WTC11 (cell line): Measurements from ENCODE around the gene PLEKHA3. TPM values are rescaled to one million over a fixed set of nuclear protein-coding genes. Genes with fewer than 3 reads are reported as not detected.
A peak's percentile ranks its signal among the peaks of the same experiment; 100 is the strongest.

ENCODE experiments used
- ATAC-seq: fragments of 200-7000 bp; cut with Tn5 transposase; 2 replicates; pipeline ENCODE4 v1.10.0; 2021; ENCODE audit warnings: mild to moderate bottlenecking, moderate library complexity
- Bru-seq: library from RNA; stranded (reverse); fragments of 400-500 nt; gene quantifications from one replicate; lab custom pipeline; 2021; lab: Mats Ljungman, UMichigan
- CTCF ChIA-PET: fragments of 300-600 bp; sonication (Branson Sonifier 250); formaldehyde crosslinking; loops from one replicate; lab custom pipeline; 2021; ENCODE audit warnings: antibody characterized with exemption; lab: Charles Lee
- POLR2A ChIA-PET: fragments of 350-600 bp; sonication (Branson Sonifier 250); formaldehyde crosslinking; loops from one replicate; lab custom pipeline; 2021; ENCODE audit warnings: antibody characterized with exemption; lab: Charles Lee
- DNase-seq: peaks from one replicate; pipeline ENCODE4 v3.0.0; 2021; ENCODE audit warnings: low spot score
- H3K27ac Mint-ChIP-seq: 2 replicates; pipeline ENCODE4 v1.8.0; 2021; ENCODE audit warnings: mixed read lengths
- H3K27me3 Mint-ChIP-seq: 2 replicates; pipeline ENCODE4 v1.8.0; 2021; ENCODE audit warnings: low read depth, mild to moderate bottlenecking, moderate library complexity, mixed read lengths
- H3K36me3 Mint-ChIP-seq: 2 replicates; pipeline ENCODE4 v1.8.0; 2021; ENCODE audit warnings: mixed read lengths
- H3K4me1 Mint-ChIP-seq: 2 replicates; pipeline ENCODE4 v1.8.0; 2022; ENCODE audit warnings: mixed read lengths
- H3K4me3 Mint-ChIP-seq: 2 replicates; pipeline ENCODE4 v1.8.0; 2021; ENCODE audit warnings: mild to moderate bottlenecking, moderate library complexity, mixed read lengths
- H3K9me3 Mint-ChIP-seq: 2 replicates; pipeline ENCODE4 v1.8.0; 2021; ENCODE audit warnings: mixed read lengths
- CREM ChIP-seq: sonication (generic); formaldehyde crosslinking; IDR thresholded peaks from 2 replicates; pipeline ENCODE4 v1.8.1; 2022; ENCODE audit warnings: mild to moderate bottlenecking, missing genetic modification reagents, moderate library complexity
- ETV6 ChIP-seq: sonication (generic); formaldehyde crosslinking; IDR thresholded peaks from 2 replicates; pipeline ENCODE4 v1.8.1; 2022; ENCODE audit warnings: mild to moderate bottlenecking, missing genetic modification reagents
- FOXK1 ChIP-seq: sonication (generic); formaldehyde crosslinking; IDR thresholded peaks from 2 replicates; pipeline ENCODE4 v1.8.0; 2022; ENCODE audit warnings: mild to moderate bottlenecking, moderate library complexity, missing genetic modification reagents
- FOXP4 ChIP-seq: sonication (generic); formaldehyde crosslinking; IDR thresholded peaks from 2 replicates; pipeline ENCODE4 v1.8.0; 2022; ENCODE audit warnings: mild to moderate bottlenecking, missing genetic modification reagents
- HMGA2 ChIP-seq: fragments of 250-450 bp; sonication (Bioruptor Pico); IDR thresholded peaks from 2 replicates; pipeline ENCODE4 v1.4.0; 2021; ENCODE audit warnings: mild to moderate bottlenecking, moderate library complexity
- JAZF1 ChIP-seq: fragments of 250-450 bp; sonication (Bioruptor Pico); IDR thresholded peaks from 2 replicates; pipeline ENCODE4 v1.9.0; 2021; ENCODE audit warnings: moderate library complexity, mild to moderate bottlenecking, inconsistent platforms
- MAX ChIP-seq: sonication (generic); formaldehyde crosslinking; IDR thresholded peaks from 2 replicates; pipeline ENCODE4 v1.8.0; 2022; ENCODE audit warnings: mild to moderate bottlenecking, missing genetic modification reagents
- NR1H2 ChIP-seq: sonication (generic); formaldehyde crosslinking; IDR thresholded peaks from 2 replicates; pipeline ENCODE4 v1.9.0; 2021; ENCODE audit warnings: mild to moderate bottlenecking, moderate library complexity, missing genetic modification reagents
- NR2C2 ChIP-seq: sonication (generic); formaldehyde crosslinking; IDR thresholded peaks from 2 replicates; pipeline ENCODE4 v1.8.0; 2022; ENCODE audit warnings: mild to moderate bottlenecking, missing genetic modification reagents
- SP1 ChIP-seq: sonication (generic); formaldehyde crosslinking; conservative IDR thresholded peaks from 2 replicates; pipeline ENCODE4 v1.8.1; 2022; ENCODE audit warnings: missing genetic modification reagents
- TEAD1 ChIP-seq: sonication (generic); formaldehyde crosslinking; IDR thresholded peaks from 2 replicates; pipeline ENCODE4 v1.8.0; 2022; ENCODE audit warnings: mild to moderate bottlenecking, missing genetic modification reagents
- USF1 ChIP-seq: sonication (generic); formaldehyde crosslinking; IDR thresholded peaks from 2 replicates; pipeline ENCODE4 v1.8.0; 2022; ENCODE audit warnings: mild to moderate bottlenecking, missing genetic modification reagents
- ZNF232 ChIP-seq: sonication (generic); formaldehyde crosslinking; IDR thresholded peaks from 2 replicates; pipeline ENCODE4 v1.8.0; 2022; ENCODE audit warnings: mild to moderate bottlenecking, missing genetic modification reagents
- ZSCAN18 ChIP-seq: fragments of 250-450 bp; sonication (Bioruptor Pico); IDR thresholded peaks from 2 replicates; pipeline ENCODE4 v2.1.2; 2022; ENCODE audit warnings: mild to moderate bottlenecking, moderate library complexity
- long read RNA-seq, 3 experiments: library from RNA in 1 of 3; library from capped mRNA in 1 of 3; library from polyadenylated mRNA in 1 of 3; unstranded in 2 of 3; stranded (forward) in 1 of 3; transcript quantifications; one replicate each; pipeline ENCODE4 v2.0.0, GENCODE V29; 2021
- total RNA-seq: library from RNA; stranded (reverse); gene quantifications from 3 replicates; pipeline ENCODE4 v1.2.3, GENCODE V29; 2021
- TF ChIP-seq, protein P1 (sequence below): sonication (generic); formaldehyde crosslinking; IDR thresholded peaks from 2 replicates; pipeline ENCODE4 v1.8.1; 2023; ENCODE audit warnings: mild to moderate bottlenecking, missing genetic modification reagents, borderline replicate concordance
- TF ChIP-seq, protein P2 (sequence below): sonication (generic); formaldehyde crosslinking; IDR thresholded peaks from 2 replicates; pipeline ENCODE4 v1.8.0; 2023; ENCODE audit warnings: mild to moderate bottlenecking, missing genetic modification reagents
- TF ChIP-seq, protein P3 (sequence below): sonication (generic); formaldehyde crosslinking; IDR thresholded peaks from 2 replicates; pipeline ENCODE4 v1.8.1; 2023; ENCODE audit warnings: mild to moderate bottlenecking, moderate library complexity, missing genetic modification reagents

PLEKHA3 gene
- total RNA-seq (18.4 to 18.7 TPM (median 18.7 TPM) in 3 replicates), Bru-seq, nascent RNA (percentile 81 among the genes with signal in this experiment)
- long read RNA-seq, experiment 1, full-length matches to known transcripts: 45 of 66 reads
- long read RNA-seq, experiment 1, partial matches to known transcripts: 3 of 66 reads
- long read RNA-seq, experiment 1, other reads (novel, unspliced or antisense): 18 of 66 reads
- long read RNA-seq, experiment 2, full-length matches to known transcripts: 8 of 14 reads
- long read RNA-seq, experiment 2, partial matches to known transcripts: 0 of 14 reads
- long read RNA-seq, experiment 2, other reads (novel, unspliced or antisense): 6 of 14 reads
- long read RNA-seq, experiment 3, partial matches to known transcripts: 0 of 1 reads
- long read RNA-seq, experiment 3, other reads (novel, unspliced or antisense): 1 of 1 reads

DNA sequence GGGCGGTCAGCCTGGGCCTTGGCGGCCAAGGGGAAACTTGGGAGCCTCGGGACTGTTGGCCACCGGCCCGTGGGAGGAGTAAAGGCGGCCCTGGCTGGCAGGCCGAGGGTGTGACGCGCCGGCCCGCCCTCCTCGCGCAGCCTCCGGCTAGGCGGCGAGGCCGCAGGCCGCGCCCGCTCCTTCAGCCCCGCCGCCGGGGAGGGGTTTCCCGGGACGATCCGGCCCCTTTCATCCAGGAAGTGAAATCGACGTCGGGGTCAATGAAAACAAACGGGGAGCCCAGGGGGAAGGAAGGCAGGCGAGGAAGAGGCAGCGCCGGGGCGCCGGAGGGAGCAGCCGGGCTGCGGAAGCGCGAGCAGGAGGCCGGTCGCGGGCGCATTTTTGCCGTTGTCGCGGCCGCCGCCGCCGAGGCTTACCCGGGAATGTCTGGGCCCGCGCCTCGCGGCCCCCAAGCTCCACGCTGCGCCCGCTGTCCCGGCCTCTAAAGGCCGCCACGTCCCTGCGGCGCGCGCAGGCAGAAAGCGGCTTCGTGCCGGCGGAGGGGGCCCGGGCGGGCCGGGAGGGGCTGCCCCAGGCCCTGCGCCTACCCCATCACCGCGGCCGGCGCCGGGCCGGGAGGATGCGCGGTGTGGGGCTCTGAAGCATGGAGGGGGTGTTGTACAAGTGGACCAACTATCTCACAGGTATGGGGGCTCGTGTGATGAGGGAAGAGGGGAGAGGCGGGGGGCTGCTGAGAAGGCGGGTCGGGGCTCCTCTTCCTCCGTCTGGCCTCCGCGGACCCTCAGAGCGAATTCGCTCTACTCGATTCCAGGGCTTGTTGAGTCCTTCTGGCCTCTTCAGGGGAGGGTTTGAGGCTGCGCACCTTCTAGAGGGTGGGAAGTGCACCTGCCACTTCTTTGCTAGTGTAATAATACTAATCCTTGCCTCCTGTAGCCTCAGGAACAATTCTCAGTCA is at the start of gene PLEKHA3:
Gene PLEKHA3, plus strand, starts transcription at position 231 of the 955 bp plus-strand sequence. Its CDS starts 413 bp downstream, at position 644.
- POLR2A ChIA-PET: interaction anchor here (0.5 to 1.1 kb wide), 4 partner anchors 25 to 43 kb away, joined by 3 to 6 read pairs (median 4); partner anchors contain the start of genes PJVK and PRKRA
- H3K9me3 Mint-ChIP-seq: no peaks in the 10 kb centered on the region
- H3K27me3 Mint-ChIP-seq: no peaks in the 10 kb centered on the region; the same call in 1 of the 2 replicates
- DNase-seq: peak; percentile 88
- H3K4me1 Mint-ChIP-seq: peaks cover 28% of the 10 kb centered on the region
- CTCF ChIA-PET: interaction anchor here (2.0 to 2.1 kb wide), 2 partner anchors 30 to 42 kb away, joined by 11 to 14 read pairs; partner anchors contain the start of genes PJVK and PRKRA
- H3K4me3 Mint-ChIP-seq: peak within 1 kb of the TSS; percentile 94
- H3K36me3 Mint-ChIP-seq: no peaks in the 10 kb centered on the region
- peak within 1 kb of the TSS; percentile 99 for H3K27ac Mint-ChIP-seq
- TF ChIP-seq, protein P1, sequence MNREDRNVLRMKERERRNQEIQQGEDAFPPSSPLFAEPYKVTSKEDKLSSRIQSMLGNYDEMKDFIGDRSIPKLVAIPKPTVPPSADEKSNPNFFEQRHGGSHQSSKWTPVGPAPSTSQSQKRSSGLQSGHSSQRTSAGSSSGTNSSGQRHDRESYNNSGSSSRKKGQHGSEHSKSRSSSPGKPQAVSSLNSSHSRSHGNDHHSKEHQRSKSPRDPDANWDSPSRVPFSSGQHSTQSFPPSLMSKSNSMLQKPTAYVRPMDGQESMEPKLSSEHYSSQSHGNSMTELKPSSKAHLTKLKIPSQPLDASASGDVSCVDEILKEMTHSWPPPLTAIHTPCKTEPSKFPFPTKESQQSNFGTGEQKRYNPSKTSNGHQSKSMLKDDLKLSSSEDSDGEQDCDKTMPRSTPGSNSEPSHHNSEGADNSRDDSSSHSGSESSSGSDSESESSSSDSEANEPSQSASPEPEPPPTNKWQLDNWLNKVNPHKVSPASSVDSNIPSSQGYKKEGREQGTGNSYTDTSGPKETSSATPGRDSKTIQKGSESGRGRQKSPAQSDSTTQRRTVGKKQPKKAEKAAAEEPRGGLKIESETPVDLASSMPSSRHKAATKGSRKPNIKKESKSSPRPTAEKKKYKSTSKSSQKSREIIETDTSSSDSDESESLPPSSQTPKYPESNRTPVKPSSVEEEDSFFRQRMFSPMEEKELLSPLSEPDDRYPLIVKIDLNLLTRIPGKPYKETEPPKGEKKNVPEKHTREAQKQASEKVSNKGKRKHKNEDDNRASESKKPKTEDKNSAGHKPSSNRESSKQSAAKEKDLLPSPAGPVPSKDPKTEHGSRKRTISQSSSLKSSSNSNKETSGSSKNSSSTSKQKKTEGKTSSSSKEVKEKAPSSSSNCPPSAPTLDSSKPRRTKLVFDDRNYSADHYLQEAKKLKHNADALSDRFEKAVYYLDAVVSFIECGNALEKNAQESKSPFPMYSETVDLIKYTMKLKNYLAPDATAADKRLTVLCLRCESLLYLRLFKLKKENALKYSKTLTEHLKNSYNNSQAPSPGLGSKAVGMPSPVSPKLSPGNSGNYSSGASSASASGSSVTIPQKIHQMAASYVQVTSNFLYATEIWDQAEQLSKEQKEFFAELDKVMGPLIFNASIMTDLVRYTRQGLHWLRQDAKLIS (CRISPR knock-in tag): 0 out of 2 replicates have a peak, but pooled peaks have one; percentile 24
- TF ChIP-seq SP1 (CRISPR knock-in tag) (peak; percentile 47; the same call in 1 of the 2 replicates), ETV6 (peak; percentile 74), NR1H2 (CRISPR knock-in tag) (no peak), FOXK1 (CRISPR knock-in tag) (peak; percentile 90), ZSCAN18 (no peak), HMGA2 (no peak), MAX (peak; percentile 18; the same call in 1 of the 2 replicates), NR2C2 (CRISPR knock-in tag) (0 out of 2 replicates have a peak, but pooled peaks have one; percentile 40), JAZF1 (no peak), USF1 (CRISPR knock-in tag) (no peak), FOXP4 (CRISPR knock-in tag) (peak; percentile 38; the same call in 1 of the 2 replicates), CREM (CRISPR knock-in tag) (peak; percentile 75; the same call in 1 of the 2 replicates), ZNF232 (no peak), TEAD1 (CRISPR knock-in tag) (0 out of 2 replicates have a peak, but pooled peaks have one; percentile 32)
- TF ChIP-seq, protein P2, sequence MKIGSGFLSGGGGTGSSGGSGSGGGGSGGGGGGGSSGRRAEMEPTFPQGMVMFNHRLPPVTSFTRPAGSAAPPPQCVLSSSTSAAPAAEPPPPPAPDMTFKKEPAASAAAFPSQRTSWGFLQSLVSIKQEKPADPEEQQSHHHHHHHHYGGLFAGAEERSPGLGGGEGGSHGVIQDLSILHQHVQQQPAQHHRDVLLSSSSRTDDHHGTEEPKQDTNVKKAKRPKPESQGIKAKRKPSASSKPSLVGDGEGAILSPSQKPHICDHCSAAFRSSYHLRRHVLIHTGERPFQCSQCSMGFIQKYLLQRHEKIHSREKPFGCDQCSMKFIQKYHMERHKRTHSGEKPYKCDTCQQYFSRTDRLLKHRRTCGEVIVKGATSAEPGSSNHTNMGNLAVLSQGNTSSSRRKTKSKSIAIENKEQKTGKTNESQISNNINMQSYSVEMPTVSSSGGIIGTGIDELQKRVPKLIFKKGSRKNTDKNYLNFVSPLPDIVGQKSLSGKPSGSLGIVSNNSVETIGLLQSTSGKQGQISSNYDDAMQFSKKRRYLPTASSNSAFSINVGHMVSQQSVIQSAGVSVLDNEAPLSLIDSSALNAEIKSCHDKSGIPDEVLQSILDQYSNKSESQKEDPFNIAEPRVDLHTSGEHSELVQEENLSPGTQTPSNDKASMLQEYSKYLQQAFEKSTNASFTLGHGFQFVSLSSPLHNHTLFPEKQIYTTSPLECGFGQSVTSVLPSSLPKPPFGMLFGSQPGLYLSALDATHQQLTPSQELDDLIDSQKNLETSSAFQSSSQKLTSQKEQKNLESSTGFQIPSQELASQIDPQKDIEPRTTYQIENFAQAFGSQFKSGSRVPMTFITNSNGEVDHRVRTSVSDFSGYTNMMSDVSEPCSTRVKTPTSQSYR (CRISPR knock-in tag): no peak
- TF ChIP-seq, protein P3, sequence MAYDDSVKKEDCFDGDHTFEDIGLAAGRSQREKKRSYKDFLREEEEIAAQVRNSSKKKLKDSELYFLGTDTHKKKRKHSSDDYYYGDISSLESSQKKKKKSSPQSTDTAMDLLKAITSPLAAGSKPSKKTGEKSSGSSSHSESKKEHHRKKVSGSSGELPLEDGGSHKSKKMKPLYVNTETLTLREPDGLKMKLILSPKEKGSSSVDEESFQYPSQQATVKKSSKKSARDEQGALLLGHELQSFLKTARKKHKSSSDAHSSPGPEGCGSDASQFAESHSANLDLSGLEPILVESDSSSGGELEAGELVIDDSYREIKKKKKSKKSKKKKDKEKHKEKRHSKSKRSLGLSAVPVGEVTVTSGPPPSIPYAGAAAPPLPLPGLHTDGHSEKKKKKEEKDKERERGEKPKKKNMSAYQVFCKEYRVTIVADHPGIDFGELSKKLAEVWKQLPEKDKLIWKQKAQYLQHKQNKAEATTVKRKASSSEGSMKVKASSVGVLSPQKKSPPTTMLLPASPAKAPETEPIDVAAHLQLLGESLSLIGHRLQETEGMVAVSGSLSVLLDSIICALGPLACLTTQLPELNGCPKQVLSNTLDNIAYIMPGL (CRISPR knock-in tag): peak; percentile 82; the same call in 1 of the 2 replicates
- TF ChIP-seq, all 79 proteins: peak for 10
- peak; percentile 82 for ATAC-seq
